Measurements from ENCODE around the gene NTN4.
"Not testable (repeated sequence)": the region's sequence is repeated elsewhere in the genome, so short reads cannot be mapped to it uniquely, and the experiment has no call there.

The NTN4 gene
- total RNA-seq, result 0 to 1.8 (median 0.19) reads per million in 3 experiments

GRCh38 chr12:95790033-95790916 is at the start of gene NTN4:
TSS of gene NTN4 (minus strand) at chr12:95790764. CDS start at chr12:95790309, 455 bp downstream.
- DNase-seq, result peak; percentile 31

GRCh38 chr12:95838125-95838524 is 47.6 kb upstream of the NTN4 start:
- DNase-seq, result no peak

- no peak for DNase-seq
These were observed 46.9 kb upstream of the NTN4 start for GRCh38 chr12:95837240-95838038.

- DNase-seq, result no peak
These were observed 46.2 kb upstream of the NTN4 start for GRCh38 chr12:95836630-95837239.

- DNase-seq, result no peak
These were observed 45.6 kb upstream of the NTN4 start for GRCh38 chr12:95836185-95836609.

- DNase-seq, result no peak
These were observed 44.0 kb upstream of the NTN4 start for GRCh38 chr12:95834572-95834971.

- DNase-seq, result no peak
These were observed 39.9 kb upstream of the NTN4 start for GRCh38 chr12:95830335-95831089.

- DNase-seq, result no peak
These were observed 38.8 kb upstream of the NTN4 start for GRCh38 chr12:95829395-95829794.

- DNase-seq, result no peak
These were observed 29.6 kb upstream of the NTN4 start for GRCh38 chr12:95820096-95820703.

- no peak for DNase-seq
These were observed 25.2 kb upstream of the NTN4 start for GRCh38 chr12:95815632-95816212.

GRCh38 chr12:95812155-95812554 is 21.6 kb upstream of the NTN4 start:
- not testable (repeated sequence) for DNase-seq

- no peak for DNase-seq
These were observed 19.8 kb upstream of the NTN4 start for GRCh38 chr12:95810411-95810810.

- DNase-seq, result no peak
These were observed 18.6 kb upstream of the NTN4 start for GRCh38 chr12:95809000-95809680.

GRCh38 chr12:95808146-95808545 is 17.6 kb upstream of the NTN4 start:
- DNase-seq, result no peak

- peak; percentile 71 for DNase-seq
These were observed 15.5 kb upstream of the NTN4 start for GRCh38 chr12:95805864-95806671.

GRCh38 chr12:95804291-95804690 is 13.7 kb upstream of the NTN4 start:
- DNase-seq, result no peak

GRCh38 chr12:95803817-95804216 is 13.3 kb upstream of the NTN4 start:
- no peak for DNase-seq

GRCh38 chr12:95802482-95803270 is 12.1 kb upstream of the NTN4 start:
- DNase-seq, result no peak

- DNase-seq, result no peak
These were observed 6.4 kb upstream of the NTN4 start for GRCh38 chr12:95796982-95797289.
